ENCODE data around the gene RPL36. TPM values are rescaled to one million over a fixed set of nuclear protein-coding genes. Genes with fewer than 3 reads are reported as not detected.
"Not testable (repeated sequence)": the region's sequence is repeated elsewhere in the genome, so short reads cannot be mapped to it uniquely, and the experiment has no call there.

The RPL36 gene
- total and polyA plus RNA-seq, 7 donors, result 593 to 2,228 (median 1,408) TPM

DNA sequence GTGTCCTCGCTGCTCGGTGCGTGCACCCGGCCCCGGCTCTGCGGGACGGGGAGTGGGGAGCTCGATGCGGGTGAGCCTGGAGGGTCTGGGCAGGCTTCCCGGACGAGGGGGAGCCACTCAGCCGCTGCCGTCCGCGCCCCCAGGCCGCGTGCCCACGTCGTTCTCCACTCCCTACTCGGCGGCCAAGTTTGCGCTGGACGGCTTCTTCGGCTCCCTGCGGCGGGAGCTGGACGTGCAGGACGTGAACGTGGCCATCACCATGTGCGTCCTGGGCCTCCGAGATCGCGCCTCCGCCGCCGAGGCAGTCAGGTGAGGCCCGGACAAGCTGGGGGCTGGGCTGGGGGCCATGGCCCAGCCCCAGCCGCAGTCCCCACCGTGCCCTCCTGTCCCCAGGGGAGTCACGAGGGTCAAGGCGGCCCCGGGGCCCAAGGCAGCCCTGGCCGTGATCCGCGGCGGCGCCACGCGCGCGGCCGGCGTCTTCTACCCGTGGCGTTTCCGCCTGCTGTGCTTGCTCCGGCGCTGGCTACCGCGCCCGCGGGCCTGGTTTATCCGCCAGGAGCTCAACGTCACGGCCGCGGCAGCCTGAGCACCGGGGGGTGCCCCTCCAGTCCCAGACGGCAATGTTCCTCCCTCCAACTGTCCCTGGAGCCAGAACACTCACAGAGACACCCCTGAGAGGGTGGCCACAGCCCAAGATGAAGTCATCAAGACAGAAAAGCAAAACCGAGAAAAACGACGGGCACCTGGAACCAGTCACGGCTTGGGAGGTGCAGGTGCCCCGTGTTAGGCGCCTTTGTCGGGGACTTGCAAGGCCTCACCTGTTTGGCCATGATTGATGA lies 2.5 kb upstream of the RPL36 start:
- H3K36me3 ChIP-seq, result peaks cover 0 to 10% (median 10%) of the 10 kb centered on the region in 4 donors
- TF ChIP-seq EP300 (IDR thresholded peaks at IDR 0.05) (no peak), CTCF (IDR thresholded peaks at IDR 0.05) (peak in 3 of 4 experiments; percentile 2 to 65 (median 9)), POLR2A (IDR thresholded peaks at IDR 0.05) (no peak), POLR2AphosphoS5 (IDR thresholded peaks at IDR 0.05) (no peak)
- peak; percentile 66 for DNase-seq
- H3K4me3 ChIP-seq, result peak overlapping the region; percentile 42 to 65 (median 52)
- no peaks in the 10 kb centered on the region for H3K27me3 ChIP-seq
- H3K9me3 ChIP-seq, result no peaks in the 10 kb centered on the region
- peak overlapping the region; percentile 71 to 93 (median 84) for H3K27ac ChIP-seq
- H3K4me1 ChIP-seq, result peaks cover 0 to 38% (median 33%) of the 10 kb centered on the region in 4 donors
- intact Hi-C loops (cut with DNase I), result no loop called here
- WGBS, 2 donors, result 56 to 66% methylated on average over 76 of the region's 76 CpGs

DNA sequence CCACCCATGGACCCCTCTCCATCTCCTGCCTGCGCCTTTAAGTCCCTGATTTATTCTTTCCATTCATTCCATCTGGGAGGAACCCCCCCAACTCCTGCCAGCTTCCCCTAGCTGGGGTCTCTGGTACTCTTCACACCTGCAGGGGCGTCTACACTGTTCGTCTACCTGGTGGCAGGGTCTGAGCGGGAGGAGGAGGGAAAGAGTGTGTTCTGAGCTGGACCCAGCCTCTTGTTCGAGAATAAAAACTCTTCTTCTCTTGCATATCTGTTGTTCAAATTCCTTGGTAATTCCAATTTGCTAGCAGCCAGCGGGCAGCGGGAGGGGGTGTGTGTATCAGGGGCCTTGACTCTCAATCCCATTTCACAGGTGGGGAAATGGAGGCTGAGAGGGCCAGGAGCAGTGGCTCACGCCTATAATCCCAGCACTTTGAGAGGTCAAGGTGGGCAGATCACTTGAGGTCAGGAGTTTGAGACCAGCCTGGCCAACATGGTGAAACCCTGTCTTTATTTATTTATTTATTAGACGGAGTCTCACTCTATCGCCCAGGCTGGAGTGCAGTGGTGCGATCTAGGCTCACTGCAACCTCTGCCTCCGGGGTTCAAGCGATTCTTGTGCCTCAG lies 1.7 kb upstream of the RPL36 start:
- peaks cover 6 to 18% (median 18%) of the 10 kb centered on the region in 4 donors for H3K36me3 ChIP-seq
- WGBS, 2 donors, result 94 to 96% methylated on average over 13 of the region's 13 CpGs
- intact Hi-C loops (cut with DNase I); H3K9me3 ChIP-seq; H3K27ac ChIP-seq; H3K27me3 ChIP-seq; H3K4me3 ChIP-seq: not testable (repeated sequence)
- H3K4me1 ChIP-seq, result peaks cover 0 to 46% (median 37%) of the 10 kb centered on the region in 4 donors
- peak; percentile 67 for DNase-seq

DNA sequence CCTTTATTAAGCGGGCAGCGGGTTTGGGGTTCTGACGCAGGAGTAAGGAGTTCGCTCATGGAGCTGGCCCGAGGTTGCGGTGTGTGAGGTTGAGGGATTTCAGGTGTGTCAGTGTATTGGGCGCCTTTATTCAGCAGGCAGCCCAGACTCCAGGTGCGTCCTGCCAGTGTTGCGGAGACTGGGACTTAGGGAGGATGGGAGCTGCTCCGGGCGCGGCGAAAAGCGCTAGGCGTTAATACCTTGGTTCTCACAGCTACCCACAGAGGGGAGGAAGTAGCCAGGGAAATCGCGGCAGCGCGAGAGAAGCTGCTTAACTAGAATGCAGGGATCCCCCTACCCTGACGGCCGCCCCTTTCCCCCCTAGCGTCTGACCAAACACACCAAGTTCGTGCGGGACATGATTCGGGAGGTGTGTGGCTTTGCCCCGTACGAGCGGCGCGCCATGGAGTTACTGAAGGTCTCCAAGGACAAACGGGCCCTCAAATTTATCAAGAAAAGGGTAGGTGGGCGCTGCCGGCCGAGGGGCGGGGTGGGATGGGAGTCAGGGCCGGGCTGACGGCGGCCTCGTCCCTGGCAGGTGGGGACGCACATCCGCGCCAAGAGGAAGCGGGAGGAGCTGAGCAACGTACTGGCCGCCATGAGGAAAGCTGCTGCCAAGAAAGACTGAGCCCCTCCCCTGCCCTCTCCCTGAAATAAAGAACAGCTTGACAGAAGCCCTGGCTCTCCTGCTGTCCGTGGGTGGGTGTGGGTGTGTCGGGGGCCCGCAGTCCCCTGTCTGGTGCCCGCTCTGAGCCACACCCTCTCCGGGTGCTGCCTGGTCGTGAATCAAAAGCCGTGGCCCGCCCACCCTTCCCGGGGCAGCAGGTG lies 1.1 kb downstream of the RPL36 start:
- no peaks in the 10 kb centered on the region for H3K9me3 ChIP-seq
- peaks cover 16 to 46% (median 44%) of the 10 kb centered on the region in 4 donors for H3K36me3 ChIP-seq
- peak overlapping the region; percentile 61 to 85 (median 67) for H3K4me3 ChIP-seq
- peaks cover 0 to 44% (median 35%) of the 10 kb centered on the region in 4 donors for H3K4me1 ChIP-seq
- peak overlapping the region; percentile 89 to 96 (median 91) for H3K27ac ChIP-seq
- DNase-seq, result peak; percentile 89
- no peaks in the 10 kb centered on the region for H3K27me3 ChIP-seq
- peak in 3 of 4 donors; percentile 28 to 46 (median 43) for TF ChIP-seq POLR2AphosphoS5 (IDR thresholded peaks at IDR 0.05)
- TF ChIP-seq EP300 (IDR thresholded peaks at IDR 0.05), result no peak
- TF ChIP-seq CTCF (IDR thresholded peaks at IDR 0.05), result no peak
- WGBS, 2 donors, result 1 to 4% methylated on average over 54 of the region's 54 CpGs
- intact Hi-C loops (cut with DNase I), result loop anchor here (2.0 to 5.0 kb wide), 3 partner anchors 30 to 211 kb away; partner anchors contain the start of genes CATSPERD, LONP1, NDUFA11 and SAFB

DNA sequence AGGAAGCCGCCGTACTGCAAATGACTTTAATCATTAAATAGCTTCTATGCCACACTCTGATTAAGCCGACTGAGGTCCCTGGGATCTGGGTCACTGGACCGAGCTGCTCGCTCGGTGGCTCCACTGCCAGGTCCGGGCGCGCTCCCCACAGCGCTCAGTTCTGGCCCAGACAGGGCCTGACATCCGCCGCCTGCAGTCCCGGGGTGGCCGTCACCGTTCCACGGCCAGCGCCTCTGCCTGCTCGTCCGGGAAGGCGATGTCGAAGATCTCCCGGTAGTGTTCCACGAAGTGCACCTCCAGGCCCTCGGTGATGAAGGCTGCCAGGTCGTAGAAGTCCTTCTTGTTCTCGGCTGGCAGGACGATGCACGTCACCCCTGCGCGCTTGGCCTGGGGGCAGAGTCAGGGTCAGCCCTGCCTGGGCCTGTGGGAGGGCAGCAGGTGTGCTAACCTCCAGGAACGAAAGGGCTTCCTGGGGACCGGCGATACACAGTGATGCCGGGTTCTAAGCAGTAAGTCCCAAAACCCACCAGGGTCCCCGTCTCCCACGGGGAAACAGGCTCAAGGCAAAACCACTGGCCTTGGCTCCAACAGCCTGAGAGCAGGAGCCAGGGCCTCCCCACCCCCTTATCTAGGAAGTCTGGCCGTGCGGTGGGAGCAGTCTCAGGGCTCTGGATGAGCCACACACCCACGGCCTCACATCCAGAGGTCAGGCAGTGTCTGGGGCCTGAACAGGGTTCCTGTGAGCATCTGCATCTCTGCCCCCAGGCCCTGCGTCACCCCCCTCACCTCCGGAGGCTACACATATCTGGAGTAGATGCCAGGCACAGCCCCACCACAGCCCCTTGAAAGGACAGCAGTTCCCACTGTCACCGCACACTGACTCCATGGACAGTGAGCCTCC lies 2.0 kb downstream of the RPL36 start:
- intact Hi-C loops (cut with DNase I), result loop anchor here (2.0 to 5.0 kb wide), 3 partner anchors 29 to 210 kb away; partner anchors contain the start of genes CATSPERD, LONP1, NDUFA11 and SAFB
- peak; percentile 69 for DNase-seq
- no peak for TF ChIP-seq POLR2AphosphoS5 (IDR thresholded peaks at IDR 0.05)
- TF ChIP-seq POLR2A (IDR thresholded peaks at IDR 0.05), result no peak
- TF ChIP-seq CTCF (IDR thresholded peaks at IDR 0.05), result no peak
- no peak for TF ChIP-seq EP300 (IDR thresholded peaks at IDR 0.05)
- H3K36me3 ChIP-seq, result peaks cover 16 to 55% (median 52%) of the 10 kb centered on the region in 4 donors
- peak overlapping the region in 3 of 4 donors; percentile 66 to 85 (median 68) for H3K4me3 ChIP-seq
- peaks cover 0 to 40% (median 31%) of the 10 kb centered on the region in 4 donors for H3K4me1 ChIP-seq
- H3K9me3 ChIP-seq, result no peaks in the 10 kb centered on the region
- H3K27me3 ChIP-seq, result no peaks in the 10 kb centered on the region
- H3K27ac ChIP-seq, result peak overlapping the region; percentile 89 to 96 (median 91)
- WGBS, 2 donors, result 27 to 60% methylated on average over 42 of the region's 42 CpGs

Data from sigmoid colon (tissue), 7 donors.